ENCODE data around the gene NAALADL2. TPM values are rescaled to one million over a fixed set of nuclear protein-coding genes. Genes with fewer than 3 reads are reported as not detected.

Gene NAALADL2
- total RNA-seq, 2 experiments from 2014 or later = 0.48 TPM; not detected in 1

DNA sequence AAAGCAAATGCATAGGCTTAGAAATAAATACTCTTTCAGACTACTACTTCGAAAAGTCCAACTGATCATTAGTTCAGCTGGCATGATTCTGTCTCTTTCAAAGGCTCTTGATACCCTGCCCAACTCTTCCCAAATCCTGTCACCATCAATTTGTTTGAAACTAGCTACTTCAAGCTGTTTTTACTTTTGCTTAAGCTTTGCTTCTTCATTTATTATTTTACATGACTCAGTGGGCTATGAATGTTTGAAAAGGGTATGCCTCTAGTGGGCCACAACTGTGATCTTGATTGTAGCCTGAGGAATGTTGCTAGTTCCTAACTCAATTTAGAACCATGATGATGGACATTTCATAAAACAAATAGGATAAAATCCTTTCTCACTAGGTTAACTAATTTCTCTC lies 340.8 kb downstream of the NAALADL2 start:
- no peaks in the 10 kb centered on the region for H3K4me1 Mint-ChIP-seq
- H3K36me3 Mint-ChIP-seq = no peaks in the 10 kb centered on the region
- DNase-seq = no peak
- no peak overlapping the region for H3K4me3 Mint-ChIP-seq
- H3K27ac Mint-ChIP-seq = no peak overlapping the region
- H3K9me3 Mint-ChIP-seq = peaks cover 5% of the 10 kb centered on the region
- no peaks in the 10 kb centered on the region for H3K27me3 Mint-ChIP-seq

DNA sequence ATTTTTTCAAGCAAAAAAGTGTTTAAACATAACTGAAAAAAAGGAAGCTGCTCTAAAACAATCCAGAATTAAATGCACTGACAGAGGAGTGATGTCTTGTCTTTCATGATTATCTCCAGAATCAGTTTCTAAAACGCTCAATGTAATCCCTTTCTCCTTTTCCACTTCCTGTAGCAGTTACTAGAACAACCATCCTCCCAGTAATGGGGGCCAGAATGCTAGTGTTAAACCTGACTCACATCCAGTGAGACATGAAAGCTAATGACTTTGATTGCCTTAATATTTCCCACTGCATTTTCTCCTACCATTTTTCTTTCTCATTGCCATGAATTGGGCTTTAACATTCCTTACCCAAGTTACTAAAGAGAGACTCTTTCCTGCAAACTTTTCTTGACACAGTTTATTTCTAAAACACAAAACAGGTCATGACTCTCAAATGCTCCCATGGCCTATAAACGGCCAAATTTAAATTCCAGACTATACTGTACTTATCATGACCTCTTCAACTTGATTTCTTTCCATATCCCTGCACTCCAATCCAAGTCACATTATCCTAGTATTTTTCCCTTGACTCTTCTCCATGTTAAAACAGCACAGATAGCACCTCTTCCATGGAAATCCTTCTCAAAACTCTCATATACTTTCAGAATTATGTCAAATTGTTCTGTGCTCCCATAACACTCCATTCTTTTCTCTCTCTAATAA lies 341.4 kb downstream of the NAALADL2 start:
- H3K36me3 Mint-ChIP-seq = no peaks in the 10 kb centered on the region
- H3K27me3 Mint-ChIP-seq = no peaks in the 10 kb centered on the region
- H3K9me3 Mint-ChIP-seq = peaks cover 8% of the 10 kb centered on the region

DNA sequence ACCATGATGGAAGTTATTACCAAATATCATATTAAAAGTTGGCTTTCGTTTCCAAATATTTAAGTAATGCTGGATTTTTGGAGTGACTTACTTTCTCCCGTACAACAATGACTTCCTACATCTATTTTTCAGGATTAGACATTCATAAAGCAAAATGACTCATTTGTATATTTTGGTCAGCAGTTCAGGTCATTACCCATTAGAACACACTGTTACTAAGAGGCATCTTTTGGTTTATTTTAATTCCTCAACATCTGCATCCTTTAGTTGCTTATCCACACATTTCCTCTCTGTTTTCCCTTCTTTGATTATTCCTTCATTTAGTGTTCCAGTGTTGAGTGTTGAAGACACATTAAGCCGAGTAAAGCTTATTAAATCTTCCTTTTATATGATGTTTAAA lies 348.2 kb downstream of the NAALADL2 start:
- no peaks in the 10 kb centered on the region for H3K4me1 Mint-ChIP-seq
- no peak overlapping the region for H3K27ac Mint-ChIP-seq
- H3K27me3 Mint-ChIP-seq = no peaks in the 10 kb centered on the region
- no peaks in the 10 kb centered on the region for H3K36me3 Mint-ChIP-seq
- H3K4me3 Mint-ChIP-seq = no peak overlapping the region
- DNase-seq = no peak
- H3K9me3 Mint-ChIP-seq = peaks cover 11% of the 10 kb centered on the region

More for the DNA sequence above, 341.4 kb downstream of the NAALADL2 start:
- Mint-ChIP-seq H3K4me3 (no peak overlapping the region), H3K27ac (no peak overlapping the region), H3K4me1 (no peaks in the 10 kb centered on the region)
- DNase-seq = no peak

DNA sequence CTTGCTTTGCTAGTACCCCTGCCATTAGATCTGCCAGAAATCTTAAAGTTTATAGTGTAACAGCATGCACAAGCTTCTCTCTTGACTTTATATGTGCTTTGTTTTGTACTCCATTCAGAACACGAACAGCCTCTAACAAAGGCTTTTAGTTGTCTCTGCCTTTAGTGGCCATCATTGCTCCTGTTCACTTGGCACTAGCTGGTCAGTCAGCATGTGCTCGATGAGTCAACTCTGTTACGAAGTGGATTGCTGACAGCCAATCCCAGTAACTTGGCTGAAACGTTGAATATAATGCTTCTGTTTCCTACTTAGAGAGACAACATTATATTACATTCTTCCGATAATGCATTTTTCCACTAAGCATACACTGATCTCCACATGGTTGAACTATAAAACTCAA lies 349.2 kb downstream of the NAALADL2 start:
- Mint-ChIP-seq H3K27me3 (no peaks in the 10 kb centered on the region), H3K9me3 (peaks cover 11% of the 10 kb centered on the region), H3K36me3 (no peaks in the 10 kb centered on the region), H3K4me3 (no peak overlapping the region), H3K27ac (no peak overlapping the region), H3K4me1 (no peaks in the 10 kb centered on the region)
- DNase-seq = no peak

DNA sequence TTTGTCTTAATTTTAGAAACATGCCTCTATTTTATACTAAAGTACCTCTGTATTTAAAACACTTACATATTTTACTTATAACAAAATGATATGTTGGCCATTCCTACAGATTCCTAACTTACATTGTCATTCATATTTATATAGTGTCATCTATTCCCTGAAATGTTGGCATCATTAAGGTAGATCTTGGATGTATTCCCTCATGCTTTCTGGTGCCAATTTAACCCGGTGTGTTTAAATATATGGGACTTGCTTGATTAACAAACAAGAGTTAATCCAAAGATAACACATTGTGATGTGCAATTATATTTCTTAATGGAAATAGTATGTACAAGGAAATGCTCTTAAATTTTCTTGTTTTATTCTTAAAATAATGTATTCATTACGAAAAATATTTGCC lies 352.3 kb downstream of the NAALADL2 start:
- Mint-ChIP-seq H3K27me3 (no peaks in the 10 kb centered on the region), H3K27ac (no peak overlapping the region)

DNA sequence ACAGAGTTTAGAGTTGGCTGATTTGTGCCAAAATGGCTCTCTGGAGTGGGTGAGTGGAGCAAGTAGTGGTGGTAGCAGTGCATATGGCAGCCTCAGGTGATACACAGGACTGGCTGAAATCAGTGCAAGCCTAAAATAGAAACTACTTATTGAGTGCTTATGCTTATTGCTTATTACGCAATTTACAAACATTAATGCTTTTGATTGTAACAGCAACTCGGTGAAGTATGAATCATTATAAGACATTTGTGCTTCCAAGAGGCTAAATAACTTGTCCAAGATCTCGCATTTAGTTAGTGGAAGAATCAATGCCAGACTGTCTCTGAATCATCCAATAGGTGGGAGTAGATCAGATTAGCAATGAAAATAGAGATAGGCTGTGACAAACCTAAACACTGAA lies 353.8 kb downstream of the NAALADL2 start:
- Mint-ChIP-seq H3K27ac (no peak overlapping the region), H3K4me1 (no peaks in the 10 kb centered on the region), H3K27me3 (no peaks in the 10 kb centered on the region), H3K36me3 (no peaks in the 10 kb centered on the region), H3K4me3 (no peak overlapping the region), H3K9me3 (peaks cover 3% of the 10 kb centered on the region)
- DNase-seq = no peak

More for the DNA sequence above, 352.3 kb downstream of the NAALADL2 start:
- DNase-seq = no peak
- Mint-ChIP-seq H3K4me3 (no peak overlapping the region), H3K9me3 (peaks cover 3% of the 10 kb centered on the region), H3K36me3 (no peaks in the 10 kb centered on the region), H3K4me1 (no peaks in the 10 kb centered on the region)

DNA sequence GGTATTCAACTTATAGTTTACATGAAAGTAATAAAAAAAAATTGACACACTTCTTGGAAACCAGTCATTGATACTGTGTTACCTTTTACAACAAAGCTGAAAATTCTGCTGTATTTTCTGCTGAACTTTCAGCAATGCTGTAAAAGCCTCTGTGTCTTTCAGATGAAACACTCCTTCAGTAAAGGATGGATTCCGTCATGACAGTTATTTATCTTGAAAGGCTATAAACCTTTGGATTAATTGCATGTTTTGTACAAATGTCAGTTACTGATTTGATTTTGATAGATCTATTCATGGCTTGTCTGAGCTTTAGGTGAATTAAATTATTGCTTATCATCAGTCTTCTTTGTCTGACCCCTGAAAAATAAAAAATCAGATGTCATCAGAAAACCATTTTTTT lies 355.1 kb downstream of the NAALADL2 start:
- H3K27me3 Mint-ChIP-seq = no peaks in the 10 kb centered on the region
- no peak overlapping the region for H3K4me3 Mint-ChIP-seq
- no peaks in the 10 kb centered on the region for H3K4me1 Mint-ChIP-seq
- H3K36me3 Mint-ChIP-seq = no peaks in the 10 kb centered on the region
- DNase-seq = no peak
- peaks cover 3% of the 10 kb centered on the region for H3K9me3 Mint-ChIP-seq
- no peak overlapping the region for H3K27ac Mint-ChIP-seq

DNA sequence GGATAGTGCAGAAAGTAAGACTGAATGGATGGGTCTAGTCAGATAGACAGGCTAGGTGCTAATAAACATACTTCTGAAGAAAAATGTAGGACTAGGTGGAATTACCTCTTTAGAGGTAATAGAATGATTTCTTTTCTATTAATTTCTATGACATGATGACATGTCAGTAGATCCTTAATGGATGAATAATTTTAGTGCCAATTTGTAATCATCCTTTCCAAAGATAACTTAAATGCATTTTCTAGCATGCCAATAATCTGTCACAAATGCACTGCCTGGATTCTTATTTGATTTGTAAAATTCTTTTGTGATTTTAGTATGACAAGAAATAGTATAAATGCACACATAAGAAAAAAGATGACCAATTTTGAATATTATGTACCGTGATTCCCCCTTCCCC lies 356.7 kb downstream of the NAALADL2 start:
- no peaks in the 10 kb centered on the region for H3K36me3 Mint-ChIP-seq
- no peaks in the 10 kb centered on the region for H3K4me1 Mint-ChIP-seq
- DNase-seq = no peak
- H3K9me3 Mint-ChIP-seq = peaks cover 3% of the 10 kb centered on the region
- no peak overlapping the region for H3K27ac Mint-ChIP-seq
- no peak overlapping the region for H3K4me3 Mint-ChIP-seq
- H3K27me3 Mint-ChIP-seq = no peaks in the 10 kb centered on the region

DNA sequence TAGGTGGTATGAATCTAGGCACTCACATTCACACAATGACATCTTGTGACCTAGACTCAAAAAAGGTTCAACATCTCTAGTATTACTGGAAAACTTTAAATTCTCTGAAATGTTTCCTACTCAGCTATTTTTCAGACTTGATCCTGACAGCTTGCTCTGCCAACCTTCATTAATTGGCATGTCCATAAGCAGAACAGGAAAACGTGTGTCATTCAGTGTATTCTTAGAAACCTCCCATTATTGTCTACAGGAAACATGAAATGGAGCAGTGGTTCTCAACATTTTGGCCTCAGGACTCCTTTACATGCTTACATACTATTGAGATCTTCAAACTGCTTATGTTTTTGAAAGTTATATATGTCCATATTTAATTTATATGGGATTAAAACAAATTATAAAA lies 363.2 kb downstream of the NAALADL2 start:
- Mint-ChIP-seq H3K9me3 (no peaks in the 10 kb centered on the region), H3K36me3 (no peaks in the 10 kb centered on the region), H3K4me3 (no peak overlapping the region), H3K27me3 (no peaks in the 10 kb centered on the region), H3K27ac (no peak overlapping the region), H3K4me1 (no peaks in the 10 kb centered on the region)
- no peak for DNase-seq

DNA sequence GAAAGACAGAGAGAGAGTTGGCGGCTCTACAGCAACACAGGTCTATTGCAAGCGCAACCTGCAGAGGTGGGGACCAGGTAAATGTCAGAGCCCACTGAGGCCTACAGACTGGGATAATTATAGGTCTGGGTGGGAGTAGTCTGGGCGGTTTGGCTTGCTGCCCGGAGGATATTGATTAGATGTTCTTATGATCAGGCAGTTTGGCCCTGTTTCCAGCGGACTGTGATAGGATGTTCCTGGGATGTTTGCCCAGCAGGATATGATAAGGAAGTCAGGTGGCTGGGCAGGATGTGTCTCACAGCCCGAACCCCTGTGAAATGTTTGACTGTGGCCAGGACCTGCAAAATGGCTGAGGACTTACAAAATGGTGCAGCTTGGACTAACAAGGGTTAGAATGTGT lies 364.9 kb downstream of the NAALADL2 start:
- H3K27me3 Mint-ChIP-seq = no peaks in the 10 kb centered on the region
- no peak for DNase-seq
- H3K36me3 Mint-ChIP-seq = no peaks in the 10 kb centered on the region
- no peaks in the 10 kb centered on the region for H3K4me1 Mint-ChIP-seq
- H3K27ac Mint-ChIP-seq = no peak overlapping the region
- no peak overlapping the region for H3K4me3 Mint-ChIP-seq
- H3K9me3 Mint-ChIP-seq = no peaks in the 10 kb centered on the region

DNA sequence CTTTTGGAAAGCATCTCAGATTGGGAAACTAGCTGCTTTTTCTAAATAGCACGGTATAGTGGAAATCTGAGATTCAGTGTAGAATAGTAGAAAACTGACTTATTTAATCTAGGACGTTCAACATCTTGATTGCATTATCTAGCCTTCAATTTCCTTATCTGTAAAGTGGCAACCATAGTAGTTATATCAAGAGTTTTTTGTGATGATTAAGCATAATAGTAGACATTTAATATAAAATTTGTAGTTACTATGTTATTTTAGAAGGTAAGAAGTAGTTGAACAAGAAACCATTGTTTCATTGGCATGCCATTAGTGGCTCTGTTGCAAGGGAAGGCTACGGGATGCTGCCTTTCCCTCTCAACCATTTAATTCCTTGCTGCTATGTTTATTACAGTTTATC lies 367.3 kb downstream of the NAALADL2 start:
- Mint-ChIP-seq H3K4me3 (no peak overlapping the region), H3K4me1 (no peaks in the 10 kb centered on the region), H3K27ac (no peak overlapping the region), H3K36me3 (no peaks in the 10 kb centered on the region), H3K27me3 (no peaks in the 10 kb centered on the region), H3K9me3 (no peaks in the 10 kb centered on the region)
- no peak for DNase-seq

DNA sequence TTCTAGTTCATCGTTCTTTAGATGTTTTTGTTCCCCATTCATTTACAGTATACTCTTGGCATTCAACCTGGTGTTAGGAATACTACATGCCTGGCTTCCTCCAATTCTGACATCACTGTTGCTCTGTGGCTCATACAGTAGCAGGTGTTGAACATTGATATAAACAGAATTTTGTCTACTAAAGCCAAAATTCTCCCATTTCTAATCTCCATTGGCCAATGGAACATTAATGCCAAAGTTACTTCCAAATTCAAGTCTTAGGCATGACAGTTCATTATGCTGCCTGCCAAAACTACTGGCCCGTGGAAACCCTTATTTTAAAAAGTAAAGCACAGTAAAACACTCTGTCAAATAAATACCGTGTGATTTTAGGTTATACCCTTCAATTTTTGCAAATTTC lies 368.0 kb downstream of the NAALADL2 start:
- H3K27me3 Mint-ChIP-seq = no peaks in the 10 kb centered on the region
- H3K4me1 Mint-ChIP-seq = no peaks in the 10 kb centered on the region
- no peaks in the 10 kb centered on the region for H3K36me3 Mint-ChIP-seq
- H3K27ac Mint-ChIP-seq = no peak overlapping the region
- H3K4me3 Mint-ChIP-seq = no peak overlapping the region
- H3K9me3 Mint-ChIP-seq = no peaks in the 10 kb centered on the region
- no peak for DNase-seq

DNA sequence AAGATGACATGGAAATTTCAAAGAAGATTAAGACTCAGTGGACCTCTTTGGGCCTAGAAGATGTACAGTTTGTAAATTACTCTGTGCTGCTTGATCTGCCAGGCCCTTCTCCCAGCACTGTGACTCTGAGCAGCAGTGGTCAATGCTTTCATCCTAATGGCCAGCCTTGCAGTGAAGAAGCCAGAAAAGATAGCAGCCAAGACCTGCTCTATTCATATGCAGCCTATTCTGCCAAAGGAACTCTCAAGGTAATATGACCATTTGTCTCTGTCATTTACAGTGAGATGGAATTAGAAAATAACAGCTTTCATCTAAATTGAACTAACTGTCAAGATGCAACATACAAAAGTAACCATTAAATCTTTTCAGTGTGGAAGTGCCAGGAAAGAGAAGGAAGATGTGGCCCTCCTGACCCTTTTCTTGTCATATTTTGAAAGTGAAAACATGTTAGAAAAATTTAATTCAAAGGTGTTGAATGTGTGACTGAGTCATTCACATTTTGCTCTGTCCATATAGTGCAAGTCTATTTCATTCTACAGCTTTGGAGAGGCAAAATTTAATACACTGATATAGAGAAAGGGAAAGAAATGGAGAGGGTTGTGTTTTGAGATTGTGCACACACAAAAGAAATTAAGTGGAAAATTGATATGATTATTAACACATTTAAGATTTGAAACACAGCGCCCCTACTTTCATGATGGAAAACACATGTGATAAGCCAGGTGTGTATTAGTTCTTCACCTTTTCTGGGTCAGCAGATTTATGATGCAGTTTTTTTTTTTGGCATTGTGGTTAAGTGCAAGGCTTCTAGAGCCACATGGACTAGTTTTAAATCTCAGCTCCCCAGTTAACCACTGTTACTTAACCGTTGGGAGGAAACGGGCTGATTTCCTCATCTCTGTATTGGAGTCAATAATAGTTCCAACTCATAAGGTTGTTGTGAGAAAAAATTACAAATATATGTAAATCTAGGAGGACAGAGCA lies 375.1 kb downstream of the NAALADL2 start:
- no peak for DNase-seq
- H3K27ac Mint-ChIP-seq = no peak overlapping the region
- no peaks in the 10 kb centered on the region for H3K27me3 Mint-ChIP-seq
- no peaks in the 10 kb centered on the region for H3K4me1 Mint-ChIP-seq
- no peaks in the 10 kb centered on the region for H3K36me3 Mint-ChIP-seq
- H3K9me3 Mint-ChIP-seq = no peaks in the 10 kb centered on the region
- no peak overlapping the region for H3K4me3 Mint-ChIP-seq

DNA sequence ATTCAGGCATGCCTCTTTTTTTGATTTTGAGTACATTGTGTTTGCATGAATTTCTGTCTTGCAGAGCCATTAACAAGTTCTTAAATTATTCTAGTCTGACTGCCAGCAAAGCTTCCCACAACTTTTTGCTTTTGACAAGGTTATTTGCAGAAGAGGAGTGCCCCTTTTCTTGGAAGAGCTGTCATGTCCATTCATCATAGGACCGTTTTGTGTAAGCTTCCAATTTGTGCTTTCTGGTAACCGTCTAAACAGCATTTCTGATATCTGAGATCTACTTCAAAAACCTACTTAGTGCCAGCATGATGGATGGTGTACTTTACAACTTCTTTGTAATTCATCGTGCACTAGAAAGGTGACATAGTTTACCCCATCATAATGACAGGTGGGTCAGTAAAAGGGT lies 379.7 kb downstream of the NAALADL2 start:
- H3K4me3 Mint-ChIP-seq = no peak overlapping the region
- H3K27me3 Mint-ChIP-seq = no peaks in the 10 kb centered on the region
- DNase-seq = no peak
- H3K9me3 Mint-ChIP-seq = peaks cover under 1% of the 10 kb centered on the region
- no peaks in the 10 kb centered on the region for H3K4me1 Mint-ChIP-seq
- no peaks in the 10 kb centered on the region for H3K36me3 Mint-ChIP-seq
- no peak overlapping the region for H3K27ac Mint-ChIP-seq

DNA sequence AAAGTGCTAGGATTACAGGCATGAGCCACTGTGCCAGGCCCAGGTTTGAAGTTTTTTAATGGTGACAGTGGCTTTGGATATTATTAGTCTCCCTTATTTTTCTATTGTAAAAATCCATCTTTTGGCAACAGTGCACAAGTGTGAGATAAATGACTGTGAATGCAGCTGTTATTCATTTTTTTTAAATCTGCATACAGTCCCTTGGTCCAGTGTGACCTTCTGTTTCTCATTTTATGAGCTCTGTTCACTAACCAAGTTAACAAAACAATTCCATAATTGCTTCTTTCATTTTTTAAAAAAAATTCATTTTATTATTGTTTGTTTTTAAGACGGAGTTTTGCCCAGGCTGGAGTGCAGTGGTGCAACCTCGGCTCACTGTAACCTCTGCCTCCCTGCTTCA lies 381.8 kb downstream of the NAALADL2 start:
- H3K4me3 Mint-ChIP-seq = no peak overlapping the region
- no peaks in the 10 kb centered on the region for H3K36me3 Mint-ChIP-seq
- DNase-seq = no peak
- no peaks in the 10 kb centered on the region for H3K4me1 Mint-ChIP-seq
- H3K27me3 Mint-ChIP-seq = no peaks in the 10 kb centered on the region
- H3K9me3 Mint-ChIP-seq = peaks cover 1% of the 10 kb centered on the region
- H3K27ac Mint-ChIP-seq = no peak overlapping the region

All from activated naive CD8-positive, alpha-beta T cell treated with anti-CD3 and anti-CD28 coated beads for 36 hours (primary cell).